ENCODE results near the gene IL20.
"Not testable (repeated sequence)": the region's sequence is repeated elsewhere in the genome, so short reads cannot be mapped to it uniquely, and the experiment has no call there.

- not testable (repeated sequence) for TF ChIP-seq CTCF, POLR2A (IDR thresholded peaks at IDR 0.05)
Measured at GRCh38 chr1:206853696-206854095, 11.7 kb upstream of the IL20 start.

Data from sigmoid colon (tissue), 3 donors.